ENCODE results near the gene NME7.

Gene NME7

DNA sequence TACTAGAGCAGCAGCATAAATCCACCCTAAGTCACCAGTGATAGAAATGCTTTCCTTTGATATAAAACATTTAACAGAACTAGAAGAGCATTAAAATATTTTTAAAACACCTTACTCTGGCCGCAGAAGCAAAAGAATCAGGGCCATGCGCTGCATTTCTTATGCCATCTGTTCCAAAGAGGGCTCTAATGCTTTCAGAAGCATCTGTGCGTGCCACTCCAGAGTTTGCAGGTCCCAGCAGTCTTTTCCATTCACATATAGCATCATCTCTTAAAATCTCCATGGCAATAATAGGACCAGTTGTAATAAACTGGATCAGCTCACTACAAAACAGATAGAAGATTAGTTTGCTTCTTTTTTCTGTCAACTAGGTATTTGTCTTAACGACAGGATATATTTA lies 69.2 kb downstream of the NME7 start:
- POLR2A ChIA-PET: no interaction called here
- Histone ChIP-seq H3K27ac (ENCODE audit: extremely low read depth, low read depth, low read length) (no peak overlapping the region), H3K4me3 (ENCODE audit: low read depth, low read length) (no peak overlapping the region), H3K4me1 (ENCODE audit: control insufficient read depth, insufficient read depth, low read length) (no peaks in the 10 kb centered on the region), H3K9me3 (ENCODE audit: control insufficient read depth, insufficient read depth, low read depth, low read length) (no peaks in the 10 kb centered on the region), H3K36me3 (ENCODE audit: control insufficient read depth in 2 of 2, insufficient read depth in 1 of 2, low read length in 2 of 2) (no peaks in the 10 kb centered on the region)
- TF ChIP-seq ZNF670 (tag by site-specific recombination; IDR thresholded peaks at IDR 0.05; ENCODE audit: low read depth) (no peak), ZNF416 (tag by site-specific recombination; IDR thresholded peaks at IDR 0.05) (no peak), ZNF530 (tag by site-specific recombination; IDR thresholded peaks at IDR 0.05; ENCODE audit: low read depth) (no peak), ZNF510 (tag by site-specific recombination; IDR thresholded peaks at IDR 0.05; ENCODE audit: insufficient replicate concordance) (no peak), ZNF660 (tag by site-specific recombination; IDR thresholded peaks at IDR 0.05) (no peak), ZNF610 (tag by site-specific recombination; IDR thresholded peaks at IDR 0.05; ENCODE audit: borderline replicate concordance) (no peak), ZNF768 (tag by site-specific recombination; IDR thresholded peaks at IDR 0.05) (no peak), ZNF560 (tag by site-specific recombination; IDR thresholded peaks at IDR 0.05; ENCODE audit: borderline replicate concordance) (no peak), ZNF777 (tag by site-specific recombination; IDR thresholded peaks at IDR 0.05; ENCODE audit: borderline replicate concordance) (no peak), MEIS1 (CRISPR knock-in tag; IDR thresholded peaks at IDR 0.05; ENCODE audit: borderline replicate concordance) (no peak), YY2 (tag by site-specific recombination; IDR thresholded peaks at IDR 0.05) (no peak)
- TF ChIP-seq, protein P1, sequence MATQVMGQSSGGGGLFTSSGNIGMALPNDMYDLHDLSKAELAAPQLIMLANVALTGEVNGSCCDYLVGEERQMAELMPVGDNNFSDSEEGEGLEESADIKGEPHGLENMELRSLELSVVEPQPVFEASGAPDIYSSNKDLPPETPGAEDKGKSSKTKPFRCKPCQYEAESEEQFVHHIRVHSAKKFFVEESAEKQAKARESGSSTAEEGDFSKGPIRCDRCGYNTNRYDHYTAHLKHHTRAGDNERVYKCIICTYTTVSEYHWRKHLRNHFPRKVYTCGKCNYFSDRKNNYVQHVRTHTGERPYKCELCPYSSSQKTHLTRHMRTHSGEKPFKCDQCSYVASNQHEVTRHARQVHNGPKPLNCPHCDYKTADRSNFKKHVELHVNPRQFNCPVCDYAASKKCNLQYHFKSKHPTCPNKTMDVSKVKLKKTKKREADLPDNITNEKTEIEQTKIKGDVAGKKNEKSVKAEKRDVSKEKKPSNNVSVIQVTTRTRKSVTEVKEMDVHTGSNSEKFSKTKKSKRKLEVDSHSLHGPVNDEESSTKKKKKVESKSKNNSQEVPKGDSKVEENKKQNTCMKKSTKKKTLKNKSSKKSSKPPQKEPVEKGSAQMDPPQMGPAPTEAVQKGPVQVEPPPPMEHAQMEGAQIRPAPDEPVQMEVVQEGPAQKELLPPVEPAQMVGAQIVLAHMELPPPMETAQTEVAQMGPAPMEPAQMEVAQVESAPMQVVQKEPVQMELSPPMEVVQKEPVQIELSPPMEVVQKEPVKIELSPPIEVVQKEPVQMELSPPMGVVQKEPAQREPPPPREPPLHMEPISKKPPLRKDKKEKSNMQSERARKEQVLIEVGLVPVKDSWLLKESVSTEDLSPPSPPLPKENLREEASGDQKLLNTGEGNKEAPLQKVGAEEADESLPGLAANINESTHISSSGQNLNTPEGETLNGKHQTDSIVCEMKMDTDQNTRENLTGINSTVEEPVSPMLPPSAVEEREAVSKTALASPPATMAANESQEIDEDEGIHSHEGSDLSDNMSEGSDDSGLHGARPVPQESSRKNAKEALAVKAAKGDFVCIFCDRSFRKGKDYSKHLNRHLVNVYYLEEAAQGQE (tag by site-specific recombination; IDR thresholded peaks at IDR 0.05): no peak
- TF ChIP-seq, protein P2, sequence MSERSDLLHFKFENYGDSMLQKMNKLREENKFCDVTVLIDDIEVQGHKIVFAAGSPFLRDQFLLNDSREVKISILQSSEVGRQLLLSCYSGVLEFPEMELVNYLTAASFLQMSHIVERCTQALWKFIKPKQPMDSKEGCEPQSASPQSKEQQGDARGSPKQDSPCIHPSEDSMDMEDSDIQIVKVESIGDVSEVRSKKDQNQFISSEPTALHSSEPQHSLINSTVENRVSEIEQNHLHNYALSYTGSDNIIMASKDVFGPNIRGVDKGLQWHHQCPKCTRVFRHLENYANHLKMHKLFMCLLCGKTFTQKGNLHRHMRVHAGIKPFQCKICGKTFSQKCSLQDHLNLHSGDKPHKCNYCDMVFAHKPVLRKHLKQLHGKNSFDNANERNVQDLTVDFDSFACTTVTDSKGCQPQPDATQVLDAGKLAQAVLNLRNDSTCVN (tag by site-specific recombination; optimal IDR thresholded peaks at IDR 0.05): no peak
- TF ChIP-seq, protein P3, sequence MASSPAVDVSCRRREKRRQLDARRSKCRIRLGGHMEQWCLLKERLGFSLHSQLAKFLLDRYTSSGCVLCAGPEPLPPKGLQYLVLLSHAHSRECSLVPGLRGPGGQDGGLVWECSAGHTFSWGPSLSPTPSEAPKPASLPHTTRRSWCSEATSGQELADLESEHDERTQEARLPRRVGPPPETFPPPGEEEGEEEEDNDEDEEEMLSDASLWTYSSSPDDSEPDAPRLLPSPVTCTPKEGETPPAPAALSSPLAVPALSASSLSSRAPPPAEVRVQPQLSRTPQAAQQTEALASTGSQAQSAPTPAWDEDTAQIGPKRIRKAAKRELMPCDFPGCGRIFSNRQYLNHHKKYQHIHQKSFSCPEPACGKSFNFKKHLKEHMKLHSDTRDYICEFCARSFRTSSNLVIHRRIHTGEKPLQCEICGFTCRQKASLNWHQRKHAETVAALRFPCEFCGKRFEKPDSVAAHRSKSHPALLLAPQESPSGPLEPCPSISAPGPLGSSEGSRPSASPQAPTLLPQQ (tag by site-specific recombination; IDR thresholded peaks at IDR 0.05): no peak
- TF ChIP-seq, protein P4, sequence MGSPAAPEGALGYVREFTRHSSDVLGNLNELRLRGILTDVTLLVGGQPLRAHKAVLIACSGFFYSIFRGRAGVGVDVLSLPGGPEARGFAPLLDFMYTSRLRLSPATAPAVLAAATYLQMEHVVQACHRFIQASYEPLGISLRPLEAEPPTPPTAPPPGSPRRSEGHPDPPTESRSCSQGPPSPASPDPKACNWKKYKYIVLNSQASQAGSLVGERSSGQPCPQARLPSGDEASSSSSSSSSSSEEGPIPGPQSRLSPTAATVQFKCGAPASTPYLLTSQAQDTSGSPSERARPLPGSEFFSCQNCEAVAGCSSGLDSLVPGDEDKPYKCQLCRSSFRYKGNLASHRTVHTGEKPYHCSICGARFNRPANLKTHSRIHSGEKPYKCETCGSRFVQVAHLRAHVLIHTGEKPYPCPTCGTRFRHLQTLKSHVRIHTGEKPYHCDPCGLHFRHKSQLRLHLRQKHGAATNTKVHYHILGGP (tag by site-specific recombination; IDR thresholded peaks at IDR 0.05): no peak
- CTCF ChIA-PET: no interaction called here

DNA sequence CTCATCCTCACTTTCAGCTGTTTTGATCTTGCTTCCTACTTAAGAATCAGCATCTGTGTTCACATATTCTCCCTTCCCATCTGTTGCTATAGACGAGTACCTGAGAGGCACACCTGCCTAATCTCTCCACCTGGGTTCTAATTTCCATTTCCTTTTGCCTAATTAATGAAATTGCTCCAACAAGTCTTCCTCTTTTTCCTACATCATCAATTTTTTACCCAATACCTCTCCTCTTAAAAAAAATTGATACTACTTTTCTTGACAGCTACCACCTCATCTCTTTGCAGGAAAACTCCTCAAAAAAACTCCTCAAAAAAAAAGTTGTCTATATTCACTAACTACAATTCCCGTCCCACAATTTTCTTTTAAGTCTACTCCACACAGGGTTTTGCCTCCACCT lies 71.8 kb downstream of the NME7 start:
- H3K36me3 ChIP-seq (ENCODE audit: control insufficient read depth in 2 of 2, insufficient read depth in 1 of 2, low read length in 2 of 2): no peaks in the 10 kb centered on the region
- no peaks in the 10 kb centered on the region for H3K4me1 ChIP-seq (ENCODE audit: control insufficient read depth, insufficient read depth, low read length)
- POLR2A ChIA-PET: no interaction called here
- no peak overlapping the region for H3K4me3 ChIP-seq (ENCODE audit: low read depth, low read length)
- TF ChIP-seq, protein P5, sequence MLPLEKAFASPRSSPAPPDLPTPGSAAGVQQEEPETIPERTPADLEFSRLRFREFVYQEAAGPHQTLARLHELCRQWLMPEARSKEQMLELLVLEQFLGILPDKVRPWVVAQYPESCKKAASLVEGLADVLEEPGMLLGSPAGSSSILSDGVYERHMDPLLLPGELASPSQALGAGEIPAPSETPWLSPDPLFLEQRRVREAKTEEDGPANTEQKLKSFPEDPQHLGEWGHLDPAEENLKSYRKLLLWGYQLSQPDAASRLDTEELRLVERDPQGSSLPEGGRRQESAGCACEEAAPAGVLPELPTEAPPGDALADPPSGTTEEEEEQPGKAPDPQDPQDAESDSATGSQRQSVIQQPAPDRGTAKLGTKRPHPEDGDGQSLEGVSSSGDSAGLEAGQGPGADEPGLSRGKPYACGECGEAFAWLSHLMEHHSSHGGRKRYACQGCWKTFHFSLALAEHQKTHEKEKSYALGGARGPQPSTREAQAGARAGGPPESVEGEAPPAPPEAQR (tag by site-specific recombination; IDR thresholded peaks at IDR 0.05): no peak
- TF ChIP-seq ZNF248 (tag by site-specific recombination; IDR thresholded peaks at IDR 0.05) (no peak), ZNF211 (tag by site-specific recombination; IDR thresholded peaks at IDR 0.05; ENCODE audit: low read depth) (no peak), ZNF664 (tag by site-specific recombination; IDR thresholded peaks at IDR 0.05) (no peak), SP7 (tag by site-specific recombination; IDR thresholded peaks at IDR 0.05) (no peak), GFI1B (tag by site-specific recombination; IDR thresholded peaks at IDR 0.05) (no peak), MYNN (tag by site-specific recombination; IDR thresholded peaks at IDR 0.05; ENCODE audit: borderline replicate concordance) (no peak), KLF10 (tag by site-specific recombination; IDR thresholded peaks at IDR 0.05) (no peak)
- CTCF ChIA-PET: interaction anchor here (0.7 kb wide), 1 partner anchor 513 kb away, joined by 3 read pairs; no protein-coding TSS in a partner anchor
- no peaks in the 10 kb centered on the region for H3K9me3 ChIP-seq (ENCODE audit: control insufficient read depth, insufficient read depth, low read depth, low read length)
- H3K27ac ChIP-seq (ENCODE audit: extremely low read depth, low read depth, low read length): no peak overlapping the region

Data from HEK293 (cell line).